HG03521 (cell line): Measurements from ENCODE around the gene TSR2.
"Not testable (repeated sequence)": the region's sequence is repeated elsewhere in the genome, so short reads cannot be mapped to it uniquely, and the experiment has no call there.

Source experiments
- ATAC-seq: cut with Tn5 transposase; IDR thresholded peaks from one replicate; pipeline ENCODE4 v1.9.1; 2021; ENCODE audit warnings: mild to moderate bottlenecking, moderate library complexity; ENCODE audit not compliant: unreplicated experiment

The TSR2 gene

GRCh38 chrX:54470054-54470760 is 30.0 kb downstream of the TSR2 start:
- no peak for ATAC-seq

DNA sequence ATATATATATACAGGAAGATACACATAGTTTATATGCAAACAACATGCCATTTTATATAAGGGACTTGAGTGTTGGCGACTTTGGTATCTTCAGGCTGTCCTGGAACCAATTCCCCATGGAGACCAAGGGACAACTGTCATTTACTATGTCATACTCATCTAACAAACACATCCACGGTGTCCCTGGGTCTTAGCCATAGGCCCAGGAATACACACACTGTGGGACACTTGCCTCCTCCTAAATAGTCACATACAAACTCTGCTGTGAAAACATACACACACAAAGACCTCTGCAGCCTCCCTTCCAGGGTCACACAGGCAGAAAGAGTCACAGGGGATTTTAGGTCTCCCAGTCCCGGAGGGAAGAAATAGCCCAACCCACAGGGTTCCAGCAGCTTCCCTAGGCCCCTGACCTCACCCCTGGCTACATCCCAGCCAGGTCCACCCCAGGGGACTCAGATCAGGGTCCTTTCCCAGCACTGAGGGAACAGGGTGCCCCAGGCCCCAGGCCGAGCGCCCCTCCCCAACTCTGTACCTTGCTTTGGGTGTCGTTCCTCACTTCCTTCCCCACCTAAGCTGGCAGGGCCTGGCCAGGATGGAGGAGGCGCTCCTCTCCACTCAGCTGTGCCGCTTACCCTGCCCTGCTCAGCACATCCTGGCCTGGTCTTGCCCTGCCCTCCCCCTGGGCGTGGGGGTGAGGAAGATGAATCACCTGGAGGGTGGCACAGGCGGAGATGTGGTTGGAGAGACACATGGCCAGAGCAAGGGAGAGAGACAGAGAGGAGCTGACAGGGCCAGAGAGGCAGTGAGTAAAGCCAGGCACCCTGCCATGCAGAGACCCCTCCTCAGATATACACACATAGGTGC is 34.0 kb downstream of the TSR2 start:
- ATAC-seq, result no peak

DNA sequence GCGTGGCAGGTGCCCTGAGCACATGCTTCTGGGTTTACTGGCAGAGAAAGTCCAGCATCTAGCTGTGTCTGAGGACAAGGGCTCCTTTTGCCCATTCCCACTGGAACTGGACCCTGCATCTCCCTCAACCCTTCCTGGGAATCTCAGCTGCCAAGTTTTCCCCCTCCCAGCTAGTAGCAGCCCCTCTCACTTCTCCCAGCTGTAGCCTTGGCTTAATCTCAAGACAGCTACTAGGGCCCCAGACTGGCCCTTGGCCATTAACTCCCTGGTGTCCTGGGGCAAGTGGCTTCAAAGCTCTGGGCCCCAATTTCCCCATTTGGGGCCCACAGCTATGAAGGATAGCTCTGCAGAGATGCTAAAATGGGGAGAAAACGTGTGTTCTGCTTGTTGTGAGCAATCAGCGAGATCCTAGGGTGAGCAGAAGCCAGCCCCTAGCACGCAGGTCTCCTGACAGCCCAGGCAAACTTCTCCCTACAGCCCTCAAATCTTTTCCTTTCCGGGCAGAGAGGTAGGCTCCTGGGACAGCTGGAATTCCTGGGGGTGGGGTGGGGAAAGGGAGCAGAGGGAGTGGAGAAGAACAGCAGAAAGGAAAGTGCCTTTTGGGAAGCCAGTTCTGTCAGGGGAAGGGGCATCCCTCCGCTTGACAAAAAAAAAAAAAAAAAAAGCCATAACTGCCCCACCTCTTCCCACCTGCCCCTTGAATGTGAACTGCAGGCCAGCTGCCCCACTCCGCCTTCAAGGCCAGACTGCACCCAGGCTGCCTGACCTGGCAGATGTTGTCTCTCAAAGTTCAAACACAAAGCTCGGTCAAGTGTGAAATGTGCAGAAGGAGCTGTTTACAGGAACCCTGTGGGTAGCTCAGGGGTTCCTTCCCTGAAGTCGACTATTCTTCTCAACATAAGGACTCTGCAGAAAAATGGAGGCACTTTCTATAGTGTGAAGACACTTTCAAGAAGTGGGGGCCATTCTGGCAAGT is 39.2 kb downstream of the TSR2 start:
- ATAC-seq, result no peak

- ATAC-seq, result no peak
These were observed 42.8 kb downstream of the TSR2 start for GRCh38 chrX:54482839-54483593.

DNA sequence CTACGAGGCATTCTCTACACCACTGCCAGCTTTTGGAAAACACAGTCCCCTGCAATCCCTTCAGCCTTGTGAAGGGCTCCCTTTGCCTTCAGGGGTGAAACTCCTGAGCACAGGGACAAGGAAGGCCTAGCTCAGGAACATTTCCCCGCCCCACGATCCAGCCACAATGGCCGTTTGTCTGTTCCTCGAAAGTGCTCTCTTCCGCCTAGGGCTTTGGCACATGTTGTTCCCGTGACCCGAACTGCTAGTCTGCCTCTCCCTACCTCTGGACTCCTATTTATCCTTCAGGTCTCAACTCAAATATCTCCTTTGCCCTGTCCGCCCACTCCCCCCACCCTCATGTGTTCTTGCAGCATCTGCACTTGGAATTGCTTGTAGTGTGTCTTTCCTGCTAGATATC is 43.7 kb downstream of the TSR2 start:
- ATAC-seq, result no peak

DNA sequence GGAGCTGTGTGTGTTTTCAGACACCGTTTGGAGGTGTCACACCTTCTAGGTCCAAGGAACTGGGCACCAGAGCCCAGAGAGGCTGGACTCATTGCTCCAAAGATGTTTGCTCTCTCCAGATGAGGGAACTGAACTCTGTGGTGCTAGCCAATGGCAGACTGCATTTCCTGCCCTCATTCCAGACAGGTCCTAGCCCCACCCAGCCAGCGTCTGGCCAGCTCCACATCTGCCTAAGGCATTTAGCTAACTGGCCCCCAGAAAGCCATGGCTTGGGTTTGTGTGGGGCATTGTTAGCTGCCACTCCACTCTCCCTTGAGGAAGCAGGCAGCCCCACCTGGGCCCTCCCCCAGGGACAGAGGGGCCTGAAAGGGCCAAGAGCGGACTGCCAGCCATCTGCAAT is 44.5 kb downstream of the TSR2 start:
- ATAC-seq, result no peak

- not testable (repeated sequence) for ATAC-seq
These were observed 49.6 kb downstream of the TSR2 start for GRCh38 chrX:54489819-54490218.

DNA sequence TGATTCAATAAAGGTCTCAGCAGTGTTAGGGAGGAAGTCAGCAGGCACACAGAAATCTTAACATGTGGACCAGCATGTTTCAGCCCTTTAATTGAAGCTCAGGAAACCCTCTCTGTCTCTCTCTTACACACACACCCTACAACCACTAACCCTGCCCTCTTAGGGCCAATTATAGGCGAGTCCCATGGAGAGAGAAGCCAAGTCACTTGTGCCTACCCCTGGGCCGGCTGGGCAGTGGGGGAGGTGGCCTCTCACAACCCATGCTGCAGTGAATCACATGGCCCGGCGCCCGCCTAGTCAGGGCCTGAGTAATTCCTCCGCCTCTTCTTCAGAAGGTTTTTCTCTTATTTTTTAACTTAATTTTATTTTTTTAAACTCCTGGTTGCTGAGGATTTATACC is 52.1 kb downstream of the TSR2 start:
- no peak for ATAC-seq

- ATAC-seq, result no peak
These were observed 54.2 kb downstream of the TSR2 start for GRCh38 chrX:54494166-54494988.
